HG03159 (cell line): ENCODE results near the gene DLG2.

ENCODE experiments used
- ATAC-seq: cut with Tn5 transposase; IDR thresholded peaks from one replicate; pipeline ENCODE4 v1.9.1; 2021; ENCODE audit warnings: mild to moderate bottlenecking, moderate library complexity; ENCODE audit not compliant: unreplicated experiment

DLG2 gene

GRCh38 chr11:84420271-84420670, 1206.9 kb downstream of the DLG2 start:
- no peak for ATAC-seq

GRCh38 chr11:84419616-84420015, 1207.5 kb downstream of the DLG2 start:
- ATAC-seq = no peak

- no peak for ATAC-seq
These were observed 1212.2 kb downstream of the DLG2 start for GRCh38 chr11:84414920-84415319.

GRCh38 chr11:84413549-84413948, 1213.6 kb downstream of the DLG2 start:
- ATAC-seq = no peak

- no peak for ATAC-seq
These were observed 1214.3 kb downstream of the DLG2 start for GRCh38 chr11:84412862-84413261.

GRCh38 chr11:84408946-84409411, 1218.2 kb downstream of the DLG2 start:
- ATAC-seq = no peak

- ATAC-seq = no peak
These were observed 1220.1 kb downstream of the DLG2 start for GRCh38 chr11:84407091-84407490.

- peak; percentile 62 for ATAC-seq
These were observed 1229.0 kb downstream of the DLG2 start for GRCh38 chr11:84398017-84398626.

- ATAC-seq = no peak
These were observed 1230.6 kb downstream of the DLG2 start for GRCh38 chr11:84396521-84396920.

- ATAC-seq = no peak
These were observed 1236.6 kb downstream of the DLG2 start for GRCh38 chr11:84390441-84391078.

GRCh38 chr11:84389696-84390095, 1237.4 kb downstream of the DLG2 start:
- no peak for ATAC-seq

GRCh38 chr11:84384731-84385130, 1242.4 kb downstream of the DLG2 start:
- ATAC-seq = peak; percentile 91

- ATAC-seq = no peak
These were observed 1243.6 kb downstream of the DLG2 start for GRCh38 chr11:84383576-84383975.

GRCh38 chr11:84381666-84382065, 1245.5 kb downstream of the DLG2 start:
- ATAC-seq = no peak

GRCh38 chr11:84372381-84372950, 1254.7 kb downstream of the DLG2 start:
- ATAC-seq = no peak

- no peak for ATAC-seq
These were observed 1269.1 kb downstream of the DLG2 start for GRCh38 chr11:84358034-84358433.

- no peak for ATAC-seq
These were observed 1271.2 kb downstream of the DLG2 start for GRCh38 chr11:84355911-84356310.

- no peak for ATAC-seq
These were observed 1281.5 kb downstream of the DLG2 start for GRCh38 chr11:84345597-84345996.

GRCh38 chr11:84345027-84345426, 1282.1 kb downstream of the DLG2 start:
- ATAC-seq = no peak

- no peak for ATAC-seq
These were observed 1287.3 kb downstream of the DLG2 start for GRCh38 chr11:84339796-84340195.

- no peak for ATAC-seq
These were observed 1293.9 kb downstream of the DLG2 start for GRCh38 chr11:84333221-84333620.

- ATAC-seq = no peak
These were observed 1304.9 kb downstream of the DLG2 start for GRCh38 chr11:84322211-84322610.
